ENCODE data around the gene LRCH2.

LRCH2 gene

GRCh38 chrX:115233497-115234455, at the start of gene LRCH2:
TSS of gene LRCH2 (minus strand) at chrX:115234096. CDS start at chrX:115234041, 55 bp downstream.
- FAIRE-seq, result no peak
- DNase-seq (ENCODE audit: insufficient read length, low spot score), result no peak
- no peak for TF ChIP-seq CTCF (IDR thresholded peaks at IDR 0.05; ENCODE audit: insufficient read depth, missing control alignments)

GRCh38 chrX:115269051-115269683, 35.3 kb upstream of the LRCH2 start:
- FAIRE-seq (no peak), DNase-seq (ENCODE audit: insufficient read length, low spot score) (no peak)
- no peak for TF ChIP-seq CTCF (IDR thresholded peaks at IDR 0.05; ENCODE audit: insufficient read depth, missing control alignments)

GRCh38 chrX:115268421-115268820, 34.5 kb upstream of the LRCH2 start:
- FAIRE-seq, result no peak
- no peak for TF ChIP-seq CTCF (IDR thresholded peaks at IDR 0.05; ENCODE audit: insufficient read depth, missing control alignments)
- no peak for DNase-seq (ENCODE audit: insufficient read length, low spot score)

- DNase-seq (ENCODE audit: insufficient read length, low spot score) (no peak), FAIRE-seq (no peak)
- no peak for TF ChIP-seq CTCF (IDR thresholded peaks at IDR 0.05; ENCODE audit: insufficient read depth, missing control alignments)
Measured at GRCh38 chrX:115266300-115266699, 32.4 kb upstream of the LRCH2 start.

- FAIRE-seq (no peak), DNase-seq (ENCODE audit: insufficient read length, low spot score) (no peak)
- TF ChIP-seq CTCF (IDR thresholded peaks at IDR 0.05; ENCODE audit: insufficient read depth, missing control alignments), result no peak
Measured at GRCh38 chrX:115264009-115264408, 30.1 kb upstream of the LRCH2 start.

- no peak for TF ChIP-seq CTCF (IDR thresholded peaks at IDR 0.05; ENCODE audit: insufficient read depth, missing control alignments)
- FAIRE-seq (no peak), DNase-seq (ENCODE audit: insufficient read length, low spot score) (no peak)
Measured at GRCh38 chrX:115261148-115261547, 27.3 kb upstream of the LRCH2 start.

- FAIRE-seq (no peak), DNase-seq (ENCODE audit: insufficient read length, low spot score) (no peak)
- TF ChIP-seq CTCF (IDR thresholded peaks at IDR 0.05; ENCODE audit: insufficient read depth, missing control alignments), result no peak
Measured at GRCh38 chrX:115260330-115260729, 26.4 kb upstream of the LRCH2 start.
